ENCODE data around the gene PKP2. TPM values are rescaled to one million over a fixed set of nuclear protein-coding genes. Genes with fewer than 3 reads are reported as not detected.

The PKP2 gene
- total and polyA plus RNA-seq, 2 donors (not counting 3 experiments of a cell fraction or from before 2014, with no cell fraction given): 1.4 to 6.5 TPM

GRCh38 chr12:32822344-32822743 is 74.2 kb downstream of the PKP2 start:
- Histone ChIP-seq H3K36me3 (ENCODE audit: control insufficient read depth in 2 of 2, extremely low read depth in 1 of 2, insufficient read depth in 2 of 2, low read length in 2 of 2) (no peaks in the 10 kb centered on the region), H3K4me1 (ENCODE audit: control insufficient read depth, extremely low read depth, insufficient read depth, low read length) (no peaks in the 10 kb centered on the region), H3K27ac (ENCODE audit: insufficient read depth, low read depth, low read length) (no peak overlapping the region), H3K4me2 (ENCODE audit: insufficient read depth, low read length) (no peak overlapping the region), H2AFZ (ENCODE audit: low read depth, low read length) (no peak overlapping the region), H3K79me2 (ENCODE audit: control insufficient read depth, insufficient read depth, low read length) (no peaks in the 10 kb centered on the region), H3K9me1 (replicated peaks; ENCODE audit: control insufficient read depth, extremely low read depth, insufficient read depth, low read length) (no peaks in the 10 kb centered on the region), H3K9me3 (replicated peaks; ENCODE audit: control insufficient read depth, insufficient read depth, low read length) (no peaks in the 10 kb centered on the region), H4K20me1 (replicated peaks; ENCODE audit: control insufficient read depth, extremely low read depth, insufficient read depth, low read length) (no peaks in the 10 kb centered on the region), H3K9ac (replicated peaks; ENCODE audit: extremely low read depth, insufficient read depth, low read length) (no peak overlapping the region), H3K27me3 (ENCODE audit: control insufficient read depth in 2 of 2, insufficient read depth in 2 of 2, low read length in 2 of 2) (no peaks in the 10 kb centered on the region), H3K4me3 (replicated peaks in 1 of 3; ENCODE audit: insufficient read depth in 1 of 3, low read depth in 1 of 3, low read length in 3 of 3) (no peak overlapping the region)
- no TSS peak for BruUV-seq (replicated peaks)
- DNase-seq (ENCODE audit: low read depth, low spot score) (no peak), FAIRE-seq (no peak)
- intact Hi-C loops (cut with micrococcal nuclease) (no loop called here), dilution Hi-C loops (cut with MboI; ENCODE audit: extremely low pct_ligation_motif_present, low sequenced_read_pairs) (no loop called here)
- ChIA-PET POLR2A (no interaction called here), CTCF (interaction anchor here (0.8 kb wide), 2 partner anchors 10 to 97 kb away, joined by 3 read pairs; no protein-coding TSS in a partner anchor)
- TF ChIP-seq MYC (IDR thresholded peaks at IDR 0.05; ENCODE audit: low read depth, low read length): no peak
- TF ChIP-seq MAX (IDR thresholded peaks at IDR 0.05; ENCODE audit: insufficient read depth, insufficient read length): no peak
- TF ChIP-seq JUN (IDR thresholded peaks at IDR 0.05; ENCODE audit: borderline replicate concordance, insufficient read depth, insufficient read length, low read depth): no peak
- TF ChIP-seq FOS (IDR thresholded peaks at IDR 0.05; ENCODE audit: borderline replicate concordance, insufficient read depth, low read length): no peak
- no peak for TF ChIP-seq GATA2 (IDR thresholded peaks at IDR 0.05; ENCODE audit: insufficient read depth, insufficient read length, low read depth, low read length)
- no peak for TF ChIP-seq POLR2AphosphoS5 (IDR thresholded peaks at IDR 0.05; ENCODE audit: insufficient read depth, low read depth, low read length)
- no peak for TF ChIP-seq POLR2A (IDR thresholded peaks at IDR 0.05; ENCODE audit: low read depth, low read length)
- no peak for TF ChIP-seq EZH2 (IDR thresholded peaks at IDR 0.05; ENCODE audit: borderline replicate concordance, low read depth, low read length, severe bottlenecking)
- no peak for TF ChIP-seq CTCF (IDR thresholded peaks at IDR 0.05; ENCODE audit: extremely low read depth in 1 of 2, insufficient read depth in 1 of 2, low read depth in 1 of 2, low read length in 2 of 2)
